Spleen (tissue), 11 donors: ENCODE data around the gene INTS6. TPM values are rescaled to one million over a fixed set of nuclear protein-coding genes. Genes with fewer than 3 reads are reported as not detected.

Experiments
- DNase-seq: peaks from one replicate; pipeline ENCODE4 v3.0.0-alpha.2; 2020
- H3K27ac ChIP-seq, 8 donors: fragments of 200-600 bp; sonication (generic) in 7 of 8; 1 replicate in 4 of 8; 2 replicates in 4 of 8; pipeline versions ENCODE4 v1.5.0 to v1.8.0; 2016 to 2021; ENCODE audit warnings: inconsistent platforms in 4 of 8, mild to moderate bottlenecking in 4 of 8, moderate library complexity in 1 of 8
- H3K27me3 ChIP-seq, 7 donors: fragments of 200-600 bp; sonication (generic) in 6 of 7; replicated peaks in 1 of 7; 1 replicate in 4 of 7; 2 replicates in 3 of 7; pipeline versions ENCODE4 v1.5.0 to v1.8.0; 2016 to 2021; ENCODE audit warnings: inconsistent platforms in 3 of 7, mild to moderate bottlenecking in 1 of 7
- H3K36me3 ChIP-seq, 6 donors: fragments of 200-600 bp; sonication (generic) in 5 of 6; 1 replicate in 4 of 6; 2 replicates in 2 of 6; pipeline versions ENCODE4 v1.5.0 to v1.8.0; 2016 to 2021; ENCODE audit warnings: inconsistent platforms in 2 of 6
- H3K4me1 ChIP-seq, 6 donors: fragments of 200-600 bp; sonication (generic) in 5 of 6; 1 replicate in 3 of 6; 2 replicates in 3 of 6; pipeline versions ENCODE4 v1.5.0 to v1.8.0; 2016 to 2021; ENCODE audit warnings: inconsistent platforms in 3 of 6
- H3K4me3 ChIP-seq, 8 donors: fragments of 200-600 bp; sonication (generic) in 7 of 8; 1 replicate in 4 of 8; 2 replicates in 4 of 8; pipeline versions ENCODE4 v1.5.0 to v1.8.0; 2016 to 2021; ENCODE audit warnings: inconsistent platforms in 4 of 8, mild to moderate bottlenecking in 4 of 8, moderate library complexity in 2 of 8
- H3K9me3 ChIP-seq, 8 donors: fragments of 200-600 bp; sonication (generic) in 7 of 8; 1 replicate in 4 of 8; 2 replicates in 4 of 8; pipeline versions ENCODE4 v1.5.0 to v1.8.0; 2016 to 2021; ENCODE audit warnings: inconsistent platforms in 4 of 8
- CTCF ChIP-seq, 11 experiments: fragments of 200-600 bp in 7 of 11; fragments of 450-650 bp in 4 of 11; sonication (generic) in 4 of 11; IDR thresholded peaks in 8 of 11; conservative IDR thresholded peaks in 3 of 11; 1 replicate in 7 of 11; 2 replicates in 4 of 11; pipeline versions ENCODE4 v1.4.0 to v1.8.0; 2016 to 2021; ENCODE audit warnings: antibody characterized with exemption in 11 of 11, inconsistent platforms in 4 of 11, mild to moderate bottlenecking in 1 of 11
- POLR2A ChIP-seq, 3 donors: fragments of 450-650 bp; IDR thresholded peaks; one replicate each; pipeline ENCODE4 v1.5.1; 2017; ENCODE audit warnings: antibody characterized with exemption in 3 of 3, mild to moderate bottlenecking in 1 of 3
- POLR2AphosphoS5 ChIP-seq, 3 donors: sonication (generic); formaldehyde crosslinking; IDR thresholded peaks; one replicate each; pipeline ENCODE4 v1.5.1; 2017; ENCODE audit warnings: antibody characterized with exemption in 3 of 3
- WGBS, 5 donors: extraction: QIAGEN DNeasy Blood & Tissue Kit in 3 of 5; methylation state at CpG; one replicate each; pipeline versions ENCODE4 v1.1.5 to v1.1.7; 2013 to 2018; 5-methylcytosine and 5-hydroxymethylcytosine counted together
- intact Hi-C: fragments of 100-400 bp; cut with DNase I; formaldehyde crosslinking; loops from one replicate; pipeline ENCODE4 v1.15.0; 2023; ENCODE audit warnings: low total_unique reads
- polyA plus RNA-seq, 3 donors: library from polyadenylated mRNA; stranded (reverse); fragments of 200-250 nt; gene quantifications; one replicate each; pipeline ENCODE4 v1.2.1, GENCODE V29; 2013
- total RNA-seq, 7 donors: library from RNA; depleted of rRNA in 3 of 7; stranded (reverse); fragments of >200 nt in 3 of 7; fragmentation: NEBNext Ultra II Directional in 4 of 7; extraction: Animal tissue kit (Norgen Biotek cat#: 25700) in 4 of 7; gene quantifications; one replicate each; pipeline versions ENCODE4 v1.1.0 to v1.2.1, GENCODE V29; 2016 to 2021
- donor health status: healthy with polysubstance abuse.
- donor health status: DM: no; HTN: no; CAD: no; lungs with moderate emphysema.
- donor health status: DM: no; HTN: no; CAD: no.
- donor health status: Bipolar disorder and iron deficiency.
- donor health status: healthy.
- donor health status: DM: no; HTN: no; CAD: no.
- donor health status: DM: yes; HTN: yes; CAD: no.

Gene INTS6
- total and polyA plus RNA-seq, 10 donors: 9.0 to 61.8 (median 45.8) TPM

- 62 to 80% (median 74%) methylated on average over 11 to 14 of the region's 14 CpGs for WGBS, 5 donors
- Histone ChIP-seq H3K9me3 (no peaks in the 10 kb centered on the region), H3K4me1 (no peaks in the 10 kb centered on the region), H3K4me3 (no peak overlapping the region), H3K36me3 (no peaks in the 10 kb centered on the region), H3K27me3 (no peaks in the 10 kb centered on the region), H3K27ac (no peak overlapping the region)
- no peak for DNase-seq
- TF ChIP-seq POLR2A (IDR thresholded peaks at IDR 0.05) (no peak), CTCF (IDR thresholded peaks at IDR 0.05 in 8 of 11, conservative IDR thresholded peaks at IDR 0.05 in 3 of 11) (no peak), POLR2AphosphoS5 (IDR thresholded peaks at IDR 0.05) (no peak)
- intact Hi-C loops: no loop called here
Measured at GRCh38 chr13:51324714-51325420, 128.0 kb downstream of the INTS6 start.

GRCh38 chr13:51323824-51324511 lies 128.9 kb downstream of the INTS6 start:
- Histone ChIP-seq H3K4me1 (no peaks in the 10 kb centered on the region), H3K36me3 (no peaks in the 10 kb centered on the region), H3K27me3 (no peaks in the 10 kb centered on the region), H3K4me3 (no peak overlapping the region), H3K9me3 (no peaks in the 10 kb centered on the region), H3K27ac (no peak overlapping the region)
- TF ChIP-seq CTCF (IDR thresholded peaks at IDR 0.05 in 8 of 11, conservative IDR thresholded peaks at IDR 0.05 in 3 of 11) (no peak), POLR2AphosphoS5 (IDR thresholded peaks at IDR 0.05) (no peak), POLR2A (IDR thresholded peaks at IDR 0.05) (no peak)
- 90 to 93% (median 92%) methylated on average over 5 of the region's 5 CpGs for WGBS, 5 donors
- no peak for DNase-seq
- intact Hi-C loops: no loop called here

GRCh38 chr13:51322826-51323225 lies 130.0 kb downstream of the INTS6 start:
- Histone ChIP-seq H3K36me3 (no peaks in the 10 kb centered on the region), H3K9me3 (no peaks in the 10 kb centered on the region), H3K27ac (no peak overlapping the region), H3K27me3 (no peaks in the 10 kb centered on the region), H3K4me3 (no peak overlapping the region), H3K4me1 (no peaks in the 10 kb centered on the region)
- intact Hi-C loops: no loop called here
- TF ChIP-seq POLR2AphosphoS5 (IDR thresholded peaks at IDR 0.05) (no peak), POLR2A (IDR thresholded peaks at IDR 0.05) (no peak), CTCF (IDR thresholded peaks at IDR 0.05 in 8 of 11, conservative IDR thresholded peaks at IDR 0.05 in 3 of 11) (no peak)
- 72 to 100% (median 83%) methylated on average over 3 of the region's 3 CpGs for WGBS, 5 donors
- no peak for DNase-seq

- Histone ChIP-seq H3K4me3 (no peak overlapping the region), H3K27me3 (no peaks in the 10 kb centered on the region), H3K9me3 (no peaks in the 10 kb centered on the region), H3K27ac (no peak overlapping the region), H3K4me1 (no peaks in the 10 kb centered on the region), H3K36me3 (no peaks in the 10 kb centered on the region)
- 62 to 82% (median 65%) methylated on average over 2 of the region's 2 CpGs for WGBS, 5 donors
- TF ChIP-seq POLR2AphosphoS5 (IDR thresholded peaks at IDR 0.05) (no peak), POLR2A (IDR thresholded peaks at IDR 0.05) (no peak), CTCF (IDR thresholded peaks at IDR 0.05 in 8 of 11, conservative IDR thresholded peaks at IDR 0.05 in 3 of 11) (no peak)
- intact Hi-C loops: no loop called here
- no peak for DNase-seq
Measured at GRCh38 chr13:51321836-51322235, 131.0 kb downstream of the INTS6 start.
